ENCODE data around the gene CTNNA3.

DNA sequence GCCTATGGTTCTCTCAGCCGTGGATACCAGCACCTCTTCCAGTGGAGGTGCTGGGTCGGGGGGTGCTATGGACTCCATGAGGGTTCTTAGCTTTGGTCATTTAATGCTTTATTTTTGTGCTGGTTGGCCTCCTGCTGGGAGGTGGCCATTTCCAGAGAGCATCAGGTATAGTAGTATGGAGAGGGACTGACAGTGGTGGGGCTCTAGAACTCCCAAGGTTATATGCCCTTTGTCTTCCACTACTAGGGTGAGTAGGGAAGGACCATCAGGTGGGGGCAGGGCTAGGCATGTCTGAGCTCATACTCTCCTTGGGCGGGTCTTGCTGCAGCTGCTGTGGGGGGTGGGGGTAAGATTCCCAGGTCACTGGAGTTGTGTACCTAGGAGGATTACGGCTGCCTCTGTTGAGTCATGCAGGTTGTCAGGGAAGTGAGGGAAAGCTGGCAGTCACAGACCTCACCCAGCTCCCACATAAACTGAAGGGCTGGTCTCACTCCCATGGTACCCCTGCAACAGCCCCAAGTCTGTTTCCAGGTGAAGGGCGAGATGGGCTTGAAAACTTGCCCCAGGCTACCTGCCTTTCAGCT, 1533.3 kb downstream of the CTNNA3 start:
- TF ChIP-seq, protein P1, sequence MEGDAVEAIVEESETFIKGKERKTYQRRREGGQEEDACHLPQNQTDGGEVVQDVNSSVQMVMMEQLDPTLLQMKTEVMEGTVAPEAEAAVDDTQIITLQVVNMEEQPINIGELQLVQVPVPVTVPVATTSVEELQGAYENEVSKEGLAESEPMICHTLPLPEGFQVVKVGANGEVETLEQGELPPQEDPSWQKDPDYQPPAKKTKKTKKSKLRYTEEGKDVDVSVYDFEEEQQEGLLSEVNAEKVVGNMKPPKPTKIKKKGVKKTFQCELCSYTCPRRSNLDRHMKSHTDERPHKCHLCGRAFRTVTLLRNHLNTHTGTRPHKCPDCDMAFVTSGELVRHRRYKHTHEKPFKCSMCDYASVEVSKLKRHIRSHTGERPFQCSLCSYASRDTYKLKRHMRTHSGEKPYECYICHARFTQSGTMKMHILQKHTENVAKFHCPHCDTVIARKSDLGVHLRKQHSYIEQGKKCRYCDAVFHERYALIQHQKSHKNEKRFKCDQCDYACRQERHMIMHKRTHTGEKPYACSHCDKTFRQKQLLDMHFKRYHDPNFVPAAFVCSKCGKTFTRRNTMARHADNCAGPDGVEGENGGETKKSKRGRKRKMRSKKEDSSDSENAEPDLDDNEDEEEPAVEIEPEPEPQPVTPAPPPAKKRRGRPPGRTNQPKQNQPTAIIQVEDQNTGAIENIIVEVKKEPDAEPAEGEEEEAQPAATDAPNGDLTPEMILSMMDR (conservative IDR thresholded peaks at IDR 0.05 in 1 of 2, IDR thresholded peaks at IDR 0.05 in 1 of 2; ENCODE audit: extremely low read depth in 1 of 2, insufficient read depth in 1 of 2, low read depth in 1 of 2, low read length in 2 of 2): no peak
- TF ChIP-seq EZH2 (IDR thresholded peaks at IDR 0.05; ENCODE audit: borderline replicate concordance, low read length): no peak

Data from mammary epithelial cell (primary cell).